Parathyroid adenoma (tissue), 2 donors: ENCODE data around the gene CDH4.

Experiments
- H2AFZ ChIP-seq: fragments of 300-600 bp; sonication (generic); one replicate; pipeline ENCODE4 v1.7.0; 2017; ENCODE audit warnings: antibody characterized with exemption, mild to moderate bottlenecking
- H3K27ac ChIP-seq: fragments of 300-600 bp; sonication (generic); one replicate; pipeline ENCODE4 v1.7.0; 2017
- H3K27me3 ChIP-seq: fragments of 300-600 bp; sonication (generic); one replicate; pipeline ENCODE4 v1.7.0; 2017; ENCODE audit warnings: low read length; ENCODE audit not compliant: control insufficient read depth, insufficient read depth
- H3K36me3 ChIP-seq: fragments of 300-600 bp; sonication (generic); one replicate; pipeline ENCODE4 v1.7.0; 2017; ENCODE audit warnings: low read length; ENCODE audit not compliant: control insufficient read depth, insufficient read depth
- H3K4me1 ChIP-seq: fragments of 300-600 bp; sonication (generic); one replicate; pipeline ENCODE4 v1.7.0; 2017; ENCODE audit warnings: control low read depth
- H3K4me2 ChIP-seq: fragments of 300-600 bp; sonication (generic); one replicate; pipeline ENCODE4 v1.7.0; 2017; ENCODE audit warnings: low read length
- H3K4me3 ChIP-seq: fragments of 300-600 bp; sonication (generic); one replicate; pipeline ENCODE4 v1.7.0; 2017; ENCODE audit warnings: low read depth, low read length
- H3K79me2 ChIP-seq: fragments of 300-600 bp; sonication (generic); one replicate; pipeline ENCODE4 v1.7.0; 2017; ENCODE audit warnings: control low read depth
- H3K9ac ChIP-seq: fragments of 300-600 bp; sonication (generic); one replicate; pipeline ENCODE4 v1.7.0; 2017; ENCODE audit warnings: mild to moderate bottlenecking
- H3K9me3 ChIP-seq: fragments of 300-600 bp; sonication (generic); one replicate; pipeline ENCODE4 v1.7.0; 2017; ENCODE audit warnings: low read length; ENCODE audit not compliant: control insufficient read depth
- TF ChIP-seq, protein P1 (sequence below): fragments of 300-600 bp; sonication (generic); IDR thresholded peaks from one replicate; pipeline ENCODE4 v1.7.0; 2017; ENCODE audit warnings: antibody characterized with exemption, mild to moderate bottlenecking
- donor health status: primary hyperparathyroidism.

CDH4 gene

DNA sequence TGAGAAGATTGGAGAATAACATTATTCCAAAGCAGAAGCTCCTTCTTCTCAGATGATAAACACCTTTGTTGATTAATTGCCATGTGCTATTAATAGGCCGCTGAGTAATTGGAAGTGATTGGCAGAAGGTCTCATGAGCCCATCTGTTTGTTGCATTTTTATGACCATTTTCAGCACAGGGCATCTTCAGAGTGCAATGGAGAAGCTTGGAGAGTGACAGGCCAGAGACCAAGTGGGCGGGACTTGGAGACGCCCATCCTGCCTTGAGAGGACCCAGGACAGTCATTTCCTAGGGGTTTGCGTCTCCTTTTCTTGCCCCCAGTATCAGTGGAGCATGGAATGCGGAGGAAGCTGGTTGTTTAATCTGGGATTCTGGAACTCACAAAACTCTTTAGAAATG lies 89.5 kb downstream of the CDH4 start:
- H3K27me3 ChIP-seq = no peaks in the 10 kb centered on the region

DNA sequence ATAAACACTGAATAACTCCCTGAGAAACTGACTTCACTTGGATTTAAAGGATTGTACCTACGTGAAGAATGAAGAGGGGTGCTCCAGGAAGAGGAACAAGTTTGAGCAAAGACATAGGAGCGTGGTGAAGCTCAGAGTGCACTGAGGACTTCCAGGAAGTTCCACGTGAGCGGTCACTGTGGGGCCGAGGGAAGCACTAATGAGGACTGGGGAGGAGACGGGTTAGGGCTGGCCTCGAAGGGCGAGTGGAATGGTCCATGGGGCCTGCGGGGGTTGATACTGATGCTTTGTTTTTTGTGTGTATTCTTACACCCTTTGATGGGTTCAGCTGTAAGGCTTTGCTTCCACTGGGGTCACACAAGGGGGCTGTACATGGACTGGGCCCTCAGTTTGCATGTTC lies 91.9 kb downstream of the CDH4 start:
- Histone ChIP-seq H3K4me3 (no peak overlapping the region), H2AFZ (no peak overlapping the region), H3K4me2 (no peak overlapping the region), H3K27ac (no peak overlapping the region), H3K79me2 (no peaks in the 10 kb centered on the region), H3K9ac (no peak overlapping the region), H3K4me1 (no peaks in the 10 kb centered on the region), H3K36me3 (no peaks in the 10 kb centered on the region), H3K27me3 (no peaks in the 10 kb centered on the region), H3K9me3 (no peaks in the 10 kb centered on the region)
- TF ChIP-seq, protein P1, sequence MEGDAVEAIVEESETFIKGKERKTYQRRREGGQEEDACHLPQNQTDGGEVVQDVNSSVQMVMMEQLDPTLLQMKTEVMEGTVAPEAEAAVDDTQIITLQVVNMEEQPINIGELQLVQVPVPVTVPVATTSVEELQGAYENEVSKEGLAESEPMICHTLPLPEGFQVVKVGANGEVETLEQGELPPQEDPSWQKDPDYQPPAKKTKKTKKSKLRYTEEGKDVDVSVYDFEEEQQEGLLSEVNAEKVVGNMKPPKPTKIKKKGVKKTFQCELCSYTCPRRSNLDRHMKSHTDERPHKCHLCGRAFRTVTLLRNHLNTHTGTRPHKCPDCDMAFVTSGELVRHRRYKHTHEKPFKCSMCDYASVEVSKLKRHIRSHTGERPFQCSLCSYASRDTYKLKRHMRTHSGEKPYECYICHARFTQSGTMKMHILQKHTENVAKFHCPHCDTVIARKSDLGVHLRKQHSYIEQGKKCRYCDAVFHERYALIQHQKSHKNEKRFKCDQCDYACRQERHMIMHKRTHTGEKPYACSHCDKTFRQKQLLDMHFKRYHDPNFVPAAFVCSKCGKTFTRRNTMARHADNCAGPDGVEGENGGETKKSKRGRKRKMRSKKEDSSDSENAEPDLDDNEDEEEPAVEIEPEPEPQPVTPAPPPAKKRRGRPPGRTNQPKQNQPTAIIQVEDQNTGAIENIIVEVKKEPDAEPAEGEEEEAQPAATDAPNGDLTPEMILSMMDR = no peak

More for the DNA sequence above, 89.5 kb downstream of the CDH4 start:
- no peak overlapping the region for H2AFZ ChIP-seq
- H3K4me3 ChIP-seq = no peak overlapping the region
- no peak overlapping the region for H3K9ac ChIP-seq
- H3K4me2 ChIP-seq = no peak overlapping the region
- TF ChIP-seq, protein P1 = no peak
- H3K27ac ChIP-seq = no peak overlapping the region
- H3K79me2 ChIP-seq = no peaks in the 10 kb centered on the region
- H3K4me1 ChIP-seq = no peaks in the 10 kb centered on the region
- H3K9me3 ChIP-seq = no peaks in the 10 kb centered on the region
- no peaks in the 10 kb centered on the region for H3K36me3 ChIP-seq

DNA sequence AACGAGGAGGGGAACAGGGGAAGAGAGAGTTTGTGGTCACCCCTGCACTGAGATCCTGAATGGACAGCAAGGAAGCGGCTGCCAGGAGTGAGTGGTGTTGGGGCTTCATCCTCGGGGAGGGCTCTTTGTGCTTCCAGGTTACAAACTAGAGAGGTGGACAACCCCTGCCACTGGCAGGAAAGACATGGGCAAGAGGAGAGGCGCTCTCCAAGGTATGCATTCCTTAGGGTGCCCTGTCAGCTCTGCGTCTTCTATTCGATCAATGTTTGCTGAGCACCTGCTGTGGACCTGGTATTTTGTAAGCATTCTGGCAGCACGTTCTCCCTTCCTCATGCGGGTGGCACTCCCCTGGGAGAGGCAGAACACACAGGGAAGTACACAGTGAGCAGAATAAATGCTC lies 93.6 kb downstream of the CDH4 start:
- Histone ChIP-seq H3K4me3 (no peak overlapping the region), H3K9ac (no peak overlapping the region), H3K4me2 (no peak overlapping the region), H3K4me1 (no peaks in the 10 kb centered on the region), H3K79me2 (no peaks in the 10 kb centered on the region), H3K27ac (no peak overlapping the region), H3K36me3 (no peaks in the 10 kb centered on the region), H3K9me3 (no peaks in the 10 kb centered on the region), H2AFZ (no peak overlapping the region), H3K27me3 (no peaks in the 10 kb centered on the region)
- TF ChIP-seq, protein P1 = no peak

DNA sequence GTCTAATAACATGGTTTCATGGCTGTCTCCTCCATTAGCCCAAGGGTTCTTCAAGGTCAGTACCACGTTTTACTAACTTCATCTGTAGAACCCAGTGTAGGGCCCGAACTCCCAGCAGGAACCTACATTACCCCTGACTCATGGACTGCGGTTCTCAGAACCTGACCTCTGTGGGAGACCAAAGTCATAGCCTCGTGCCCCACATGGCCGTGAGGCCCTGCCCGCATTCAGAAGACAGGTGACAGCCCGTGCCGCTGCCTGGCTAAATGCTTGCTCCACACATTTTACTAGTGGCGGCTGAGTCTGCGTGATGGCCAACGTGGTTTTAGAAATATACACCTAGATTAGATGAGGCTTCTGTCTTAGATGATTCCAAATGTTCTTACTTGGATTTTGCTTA lies 94.9 kb downstream of the CDH4 start:
- H3K4me3 ChIP-seq = no peak overlapping the region
- H3K4me1 ChIP-seq = no peaks in the 10 kb centered on the region
- H3K27me3 ChIP-seq = no peaks in the 10 kb centered on the region
- H2AFZ ChIP-seq = no peak overlapping the region
- TF ChIP-seq, protein P1 = no peak
- H3K9me3 ChIP-seq = no peaks in the 10 kb centered on the region
- no peak overlapping the region for H3K9ac ChIP-seq
- H3K27ac ChIP-seq = no peak overlapping the region
- no peaks in the 10 kb centered on the region for H3K36me3 ChIP-seq
- H3K4me2 ChIP-seq = no peak overlapping the region
- no peaks in the 10 kb centered on the region for H3K79me2 ChIP-seq

DNA sequence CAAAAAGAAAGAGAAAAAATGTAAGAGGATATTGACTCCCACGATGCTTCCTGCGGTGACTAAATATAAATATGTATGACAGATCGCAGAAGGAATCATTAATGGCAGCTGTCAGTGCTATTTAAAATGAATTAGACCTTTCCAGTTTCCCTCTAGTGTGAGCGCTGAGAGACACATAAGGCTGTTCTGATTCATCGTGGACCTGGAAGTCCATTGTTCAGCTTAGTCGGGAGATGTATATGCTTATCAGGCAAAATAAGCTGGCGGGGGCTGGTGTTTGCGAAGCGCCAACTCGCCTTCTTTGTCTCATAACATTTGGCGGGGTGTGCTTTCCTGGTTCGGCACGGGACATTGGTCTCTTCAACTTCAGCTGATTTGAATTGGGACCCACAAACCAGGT lies 95.4 kb downstream of the CDH4 start:
- no peaks in the 10 kb centered on the region for H3K27me3 ChIP-seq
- TF ChIP-seq, protein P1 = no peak
- no peaks in the 10 kb centered on the region for H3K36me3 ChIP-seq
- no peak overlapping the region for H3K9ac ChIP-seq
- H2AFZ ChIP-seq = no peak overlapping the region
- no peaks in the 10 kb centered on the region for H3K4me1 ChIP-seq
- no peaks in the 10 kb centered on the region for H3K79me2 ChIP-seq
- no peak overlapping the region for H3K4me3 ChIP-seq
- H3K4me2 ChIP-seq = no peak overlapping the region
- no peak overlapping the region for H3K27ac ChIP-seq
- no peaks in the 10 kb centered on the region for H3K9me3 ChIP-seq
